ENCODE measurements around the gene CC2D1B. TPM values are rescaled to one million over a fixed set of nuclear protein-coding genes. Genes with fewer than 3 reads are reported as not detected.
A peak's percentile ranks its signal among the peaks of the same experiment; 100 is the strongest.

CC2D1B gene
- total and polyA plus RNA-seq, 8 donors: 23.6 to 49.1 (median 29.2) TPM

- no peaks in the 10 kb centered on the region for H3K9me3 ChIP-seq
- peaks cover 0 to 100% of the 10 kb centered on the region in 2 donors for H3K36me3 ChIP-seq
- intact Hi-C loops (cut with DNase I): no loop called here
- no peaks in the 10 kb centered on the region for H3K4me1 ChIP-seq
- H3K27me3 ChIP-seq: no peaks in the 10 kb centered on the region
- DNase-seq (no peak), ATAC-seq (no peak)
- no peak overlapping the region for H3K4me3 ChIP-seq
- TF ChIP-seq CTCF (IDR thresholded peaks at IDR 0.05): no peak
- H3K27ac ChIP-seq: no peak overlapping the region
These were observed 10.0 kb downstream of the CC2D1B start for GRCh38 chr1:52355847-52356505.

GRCh38 chr1:52355436-52355835 is 10.6 kb downstream of the CC2D1B start:
- H3K27me3 ChIP-seq: no peaks in the 10 kb centered on the region
- TF ChIP-seq CTCF (IDR thresholded peaks at IDR 0.05): no peak
- H3K4me3 ChIP-seq: no peak overlapping the region
- intact Hi-C loops (cut with DNase I): no loop called here
- H3K27ac ChIP-seq: no peak overlapping the region
- peaks cover 0 to 100% of the 10 kb centered on the region in 2 donors for H3K36me3 ChIP-seq
- H3K9me3 ChIP-seq: no peaks in the 10 kb centered on the region
- ATAC-seq: no peak
- no peaks in the 10 kb centered on the region for H3K4me1 ChIP-seq
- DNase-seq: no peak

GRCh38 chr1:52352690-52353089 is 13.3 kb downstream of the CC2D1B start:
- no peak for ATAC-seq
- intact Hi-C loops (cut with DNase I): no loop called here

GRCh38 chr1:52348704-52349300 is 17.2 kb downstream of the CC2D1B start:
- peak; percentile 56 for ATAC-seq
- no peaks in the 10 kb centered on the region for H3K9me3 ChIP-seq
- no peak overlapping the region for H3K4me3 ChIP-seq
- peaks cover 0 to 37% of the 10 kb centered on the region in 2 donors for H3K36me3 ChIP-seq
- TF ChIP-seq CTCF (IDR thresholded peaks at IDR 0.05): no peak
- H3K27me3 ChIP-seq: no peaks in the 10 kb centered on the region
- intact Hi-C loops (cut with DNase I): no loop called here
- peak in 2 of 4 donors; percentile 18 to 37 for DNase-seq
- H3K4me1 ChIP-seq: peaks cover 0 to 3% of the 10 kb centered on the region in 2 donors
- H3K27ac ChIP-seq: no peak overlapping the region

More at GRCh38 chr1:52352690-52353089, 13.3 kb downstream of the CC2D1B start:
- no peak overlapping the region for H3K27ac ChIP-seq
- H3K36me3 ChIP-seq: peaks cover 0 to 76% of the 10 kb centered on the region in 2 donors
- TF ChIP-seq CTCF (IDR thresholded peaks at IDR 0.05): no peak
- H3K4me1 ChIP-seq: peaks cover 0 to 3% of the 10 kb centered on the region in 2 donors
- no peak for DNase-seq
- no peak overlapping the region for H3K4me3 ChIP-seq
- no peaks in the 10 kb centered on the region for H3K9me3 ChIP-seq
- H3K27me3 ChIP-seq: no peaks in the 10 kb centered on the region

GRCh38 chr1:52346653-52347052 is 19.4 kb downstream of the CC2D1B start:
- H3K27ac ChIP-seq: no peak overlapping the region
- no peaks in the 10 kb centered on the region for H3K27me3 ChIP-seq
- no peak for DNase-seq
- no peak for ATAC-seq
- no peak overlapping the region for H3K4me3 ChIP-seq
- peaks cover 0 to 3% of the 10 kb centered on the region in 2 donors for H3K4me1 ChIP-seq
- intact Hi-C loops (cut with DNase I): no loop called here
- TF ChIP-seq CTCF (IDR thresholded peaks at IDR 0.05): no peak
- H3K9me3 ChIP-seq: no peaks in the 10 kb centered on the region
- H3K36me3 ChIP-seq: peaks cover 0 to 15% of the 10 kb centered on the region in 2 donors
